Ovary (tissue), 3 donors: ENCODE data around the gene PTTG1IP2.

Experiments
- EP300 ChIP-seq: sonication (generic); formaldehyde crosslinking; IDR thresholded peaks from one replicate; pipeline ENCODE4 v1.6.1; 2017; ENCODE audit warnings: antibody characterized with exemption
- POLR2A ChIP-seq: fragments of 450-650 bp; IDR thresholded peaks from one replicate; pipeline ENCODE4 v1.6.1; 2017; ENCODE audit warnings: antibody characterized with exemption, mild to moderate bottlenecking, moderate library complexity
- TF ChIP-seq, protein P1 (sequence below), 3 donors: fragments of 450-650 bp in 2 of 3; fragments of 200-600 bp in 1 of 3; IDR thresholded peaks; one replicate each; pipeline versions ENCODE4 v1.5.1 to v1.8.0; 2016 to 2022; ENCODE audit warnings: antibody characterized with exemption in 3 of 3, mild to moderate bottlenecking in 1 of 3
- donor health status: DM: no; HTN: no; CAD: no.

DNA sequence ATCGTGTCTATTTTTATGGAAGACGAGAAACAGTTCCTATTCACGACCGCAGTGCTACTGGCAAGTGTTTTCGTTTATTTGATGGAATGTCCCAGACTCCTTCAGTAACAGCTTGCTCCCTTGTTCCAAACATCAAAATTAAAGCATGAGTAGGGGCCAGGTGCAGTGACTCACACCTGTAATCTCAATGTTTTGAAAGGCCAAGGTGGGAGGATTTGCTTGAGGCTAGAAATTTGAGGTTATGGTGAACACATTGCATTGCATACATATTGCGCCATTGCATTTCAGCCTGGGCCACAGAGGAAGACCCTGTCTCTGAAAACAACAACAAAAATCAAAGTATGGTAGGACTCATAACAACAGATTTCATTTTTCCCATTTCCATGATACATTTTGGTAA, 22.8 kb downstream of the PTTG1IP2 start:
- TF ChIP-seq, protein P1, sequence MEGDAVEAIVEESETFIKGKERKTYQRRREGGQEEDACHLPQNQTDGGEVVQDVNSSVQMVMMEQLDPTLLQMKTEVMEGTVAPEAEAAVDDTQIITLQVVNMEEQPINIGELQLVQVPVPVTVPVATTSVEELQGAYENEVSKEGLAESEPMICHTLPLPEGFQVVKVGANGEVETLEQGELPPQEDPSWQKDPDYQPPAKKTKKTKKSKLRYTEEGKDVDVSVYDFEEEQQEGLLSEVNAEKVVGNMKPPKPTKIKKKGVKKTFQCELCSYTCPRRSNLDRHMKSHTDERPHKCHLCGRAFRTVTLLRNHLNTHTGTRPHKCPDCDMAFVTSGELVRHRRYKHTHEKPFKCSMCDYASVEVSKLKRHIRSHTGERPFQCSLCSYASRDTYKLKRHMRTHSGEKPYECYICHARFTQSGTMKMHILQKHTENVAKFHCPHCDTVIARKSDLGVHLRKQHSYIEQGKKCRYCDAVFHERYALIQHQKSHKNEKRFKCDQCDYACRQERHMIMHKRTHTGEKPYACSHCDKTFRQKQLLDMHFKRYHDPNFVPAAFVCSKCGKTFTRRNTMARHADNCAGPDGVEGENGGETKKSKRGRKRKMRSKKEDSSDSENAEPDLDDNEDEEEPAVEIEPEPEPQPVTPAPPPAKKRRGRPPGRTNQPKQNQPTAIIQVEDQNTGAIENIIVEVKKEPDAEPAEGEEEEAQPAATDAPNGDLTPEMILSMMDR (IDR thresholded peaks at IDR 0.05) = no peak
- TF ChIP-seq EP300 (no peak), POLR2A (no peak)
